ENCODE results near the gene RNF220. TPM values are rescaled to one million over a fixed set of nuclear protein-coding genes. Genes with fewer than 3 reads are reported as not detected.

The RNF220 gene
- total and polyA plus RNA-seq, 2 of the 4 experiments (the other 2 are of a cell fraction): 71.8 to 77.1 TPM

DNA sequence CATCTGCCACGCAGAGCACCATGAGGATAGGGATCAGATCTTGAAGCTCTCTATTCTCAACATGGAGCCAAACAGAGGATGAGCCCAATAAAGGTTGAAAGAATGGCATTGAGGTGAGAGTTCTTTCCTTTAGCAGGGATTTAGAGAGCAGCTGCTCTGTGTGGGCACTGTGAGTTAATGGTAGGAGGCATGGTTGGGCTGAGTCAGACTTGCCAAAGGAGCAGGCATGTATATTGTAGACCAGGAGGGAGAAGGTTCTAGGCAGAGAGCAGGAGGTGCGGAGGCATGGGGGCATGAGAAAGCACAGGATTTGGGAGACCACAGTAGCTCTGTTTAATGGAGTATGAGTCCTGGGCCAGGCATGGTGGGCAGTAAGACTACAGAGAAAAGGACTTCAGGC, 237.2 kb downstream of the RNF220 start:
- no peak overlapping the region for H2BK20ac ChIP-seq (ENCODE audit: low read depth, low read length)
- H4K8ac ChIP-seq (ENCODE audit: low read depth in 2 of 2, low read length in 2 of 2): no peak overlapping the region
- H3K27ac ChIP-seq (ENCODE audit: insufficient read depth, low read length): no peak overlapping the region
- CTCF ChIA-PET: interaction anchor here (1.1 kb wide), 1 partner anchor 10 kb away, joined by 3 read pairs; no protein-coding TSS in a partner anchor
- H3K23ac ChIP-seq (ENCODE audit: low read depth, low read length): no peak overlapping the region
- no peak overlapping the region for H3K4me3 ChIP-seq (ENCODE audit: insufficient read depth, low read depth, low read length)
- no peak overlapping the region for H2BK120ac ChIP-seq (ENCODE audit: low read depth, low read length)
- H2AFZ ChIP-seq (replicated peaks; ENCODE audit: low read length, poor library complexity): no peak overlapping the region
- H3K14ac ChIP-seq (replicated peaks; ENCODE audit: low read depth, low read length): no peak overlapping the region
- BruUV-seq (replicated peaks): no TSS peak
- peaks cover 19% of the 10 kb centered on the region for H3K4me1 ChIP-seq (ENCODE audit: control insufficient read depth, insufficient read depth, low read length)
- peaks cover 22% of the 10 kb centered on the region for H3K9me1 ChIP-seq (ENCODE audit: insufficient read depth, low read length)
- no peaks in the 10 kb centered on the region for H3K9me3 ChIP-seq (ENCODE audit: control insufficient read depth, insufficient read depth, low read length)
- no peak overlapping the region for H3K4me2 ChIP-seq (ENCODE audit: low read depth, low read length)
- POLR2A ChIA-PET (ENCODE audit: unreplicated experiment): interaction anchor here (0.9 to 1.3 kb wide), 2 partner anchors 10 to 13 kb away, joined by 3 to 6 read pairs; no protein-coding TSS in a partner anchor
- no peak overlapping the region for H3K18ac ChIP-seq (ENCODE audit: low read depth, low read length)
- no peak overlapping the region for H2BK5ac ChIP-seq (ENCODE audit: low read depth, low read length, poor library complexity, severe bottlenecking)
- no peak overlapping the region for H2AK5ac ChIP-seq (ENCODE audit: low read depth, low read length)
- H3K79me1 ChIP-seq (ENCODE audit: low read depth in 1 of 2, low read length in 2 of 2): peaks cover 16 to 47% of the 10 kb centered on the region in 2 experiments
- H3K9ac ChIP-seq (ENCODE audit: low read depth, low read length): no peak overlapping the region
- intact Hi-C loops (cut with micrococcal nuclease): no loop called here
- DNase-seq: no peak
- no peak overlapping the region for H3K56ac ChIP-seq (ENCODE audit: extremely low read depth, insufficient read depth, low read length)
- no peaks in the 10 kb centered on the region for H3K27me3 ChIP-seq (ENCODE audit: control insufficient read depth, insufficient read depth, low read length)
- H2AK9ac ChIP-seq (replicated peaks; ENCODE audit: low read depth, low read length, poor library complexity): no peak overlapping the region
- no peak overlapping the region for H4K91ac ChIP-seq (ENCODE audit: insufficient read depth, low read depth, low read length)
- peaks cover 38% of the 10 kb centered on the region for H4K20me1 ChIP-seq (ENCODE audit: insufficient read depth, low read length)
- no peak for TF ChIP-seq MAZ (IDR thresholded peaks at IDR 0.05; ENCODE audit: borderline replicate concordance, low read depth, low read length)
- TF ChIP-seq RFX5 (IDR thresholded peaks at IDR 0.05; ENCODE audit: low read depth, low read length): no peak
- TF ChIP-seq MXI1 (IDR thresholded peaks at IDR 0.05; ENCODE audit: borderline replicate concordance, low read depth, low read length): no peak
- TF ChIP-seq NFE2L2 (IDR thresholded peaks at IDR 0.05; ENCODE audit: low read depth, low read length): no peak
- no peak for TF ChIP-seq CEBPB (IDR thresholded peaks at IDR 0.05; ENCODE audit: low read depth, low read length)
- no peak for TF ChIP-seq CHD1 (IDR thresholded peaks at IDR 0.05; ENCODE audit: low read depth, low read length)
- no peak for TF ChIP-seq FOS (IDR thresholded peaks at IDR 0.05; ENCODE audit: low read depth, low read length)
- no peak for TF ChIP-seq BHLHE40 (IDR thresholded peaks at IDR 0.05; ENCODE audit: low read depth, low read length)
- TF ChIP-seq RCOR1 (IDR thresholded peaks at IDR 0.05; ENCODE audit: insufficient replicate concordance, low read length): no peak
- TF ChIP-seq ELK1 (IDR thresholded peaks at IDR 0.05; ENCODE audit: borderline replicate concordance, low read depth, low read length): no peak
- TF ChIP-seq POLR2A (IDR thresholded peaks at IDR 0.05; ENCODE audit: low read depth, low read length): no peak
- WGBS, 2 experiments (ENCODE audit: extremely low coverage in 2 of 2, insufficient read length in 1 of 2): 100% methylated on average over 2 of the region's 2 CpGs; no CpG with 5 or more reads in 1 of the 2 experiments
- no peak overlapping the region for H2BK15ac ChIP-seq (ENCODE audit: low read depth, low read length)
- no peak overlapping the region for H3K4ac ChIP-seq (ENCODE audit: low read depth, low read length)
- peaks cover 64% of the 10 kb centered on the region for H3K36me3 ChIP-seq (ENCODE audit: control insufficient read depth, insufficient read depth, low read length)
- no peak for ATAC-seq (ENCODE audit: low read depth)
- H4K5ac ChIP-seq (ENCODE audit: low read depth, low read length): no peak overlapping the region
- dilution Hi-C loops (cut with HindIII; ENCODE audit: low sequenced_read_pairs, unreplicated experiment): no loop called here
- in situ Hi-C loops (cut with MboI; ENCODE audit: low sequenced_read_pairs): no loop called here
